Large intestine (tissue), 3 donors: ENCODE results near the gene FBXW4. TPM values are rescaled to one million over a fixed set of nuclear protein-coding genes. Genes with fewer than 3 reads are reported as not detected.
"Not testable (repeated sequence)": the region's sequence is repeated elsewhere in the genome, so short reads cannot be mapped to it uniquely, and the experiment has no call there.

Source experiments
- DNase-seq, 2 donors: peaks; one replicate each; pipeline versions ENCODE4 v3.0.0 to v3.0.0-alpha.2; 2013
- H3K27ac ChIP-seq: one replicate; pipeline ENCODE4 v1.5.1; 2013; ENCODE audit warnings: low read length
- H3K27me3 ChIP-seq: 2 replicates; pipeline ENCODE4 v1.6.1; 2013; ENCODE audit warnings: low read length; ENCODE audit not compliant: control insufficient read depth, insufficient read depth
- H3K36me3 ChIP-seq: 2 replicates; pipeline ENCODE4 v1.6.1; 2013; ENCODE audit warnings: low read length; ENCODE audit not compliant: control insufficient read depth, insufficient read depth
- H3K4me1 ChIP-seq: one replicate; pipeline ENCODE4 v1.6.1; 2013; ENCODE audit warnings: low read length; ENCODE audit not compliant: control insufficient read depth, insufficient read depth
- H3K4me3 ChIP-seq: one replicate; pipeline ENCODE4 v1.5.1; 2013; ENCODE audit warnings: low read length
- H3K9me3 ChIP-seq: one replicate; pipeline ENCODE4 v1.6.1; 2013; ENCODE audit warnings: mild to moderate bottlenecking, low read depth, low read length, moderate library complexity; ENCODE audit not compliant: control insufficient read depth
- WGBS: methylation state at CpG from one replicate; pipeline ENCODE4 v1.1.5; 2013; ENCODE audit warnings: low lambda C conversion rate; ENCODE audit not compliant: insufficient coverage; 5-methylcytosine and 5-hydroxymethylcytosine counted together
- polyA plus RNA-seq: library from polyadenylated mRNA; unstranded; fragments of 120-200 nt; gene quantifications from one replicate; pipeline ENCODE4 v1.2.1, GENCODE V29; 2013

Gene FBXW4
- polyA plus RNA-seq, 1 donor = 45.7 TPM

- WGBS = no CpG with 5 or more reads among the region's 3 CpGs
- Histone ChIP-seq H3K9me3 (no peaks in the 10 kb centered on the region), H3K4me1 (no peaks in the 10 kb centered on the region), H3K4me3 (no peak overlapping the region), H3K27me3 (no peaks in the 10 kb centered on the region), H3K36me3 (peaks cover 53% of the 10 kb centered on the region), H3K27ac (no peak overlapping the region)
- DNase-seq = no peak
Observed at GRCh38 chr10:101644002-101644401, 51.0 kb downstream of the FBXW4 start.

GRCh38 chr10:101643546-101643945 is 51.4 kb downstream of the FBXW4 start:
- WGBS = no CpG with 5 or more reads among the region's 3 CpGs
- Histone ChIP-seq H3K4me1 (no peaks in the 10 kb centered on the region), H3K4me3 (no peak overlapping the region), H3K9me3 (no peaks in the 10 kb centered on the region), H3K27me3 (no peaks in the 10 kb centered on the region), H3K27ac (no peak overlapping the region), H3K36me3 (peaks cover 56% of the 10 kb centered on the region)
- no peak for DNase-seq

- Histone ChIP-seq H3K27me3 (no peaks in the 10 kb centered on the region), H3K27ac (no peak overlapping the region), H3K4me3 (no peak overlapping the region), H3K4me1 (no peaks in the 10 kb centered on the region), H3K36me3 (peaks cover 34% of the 10 kb centered on the region), H3K9me3 (no peaks in the 10 kb centered on the region)
- DNase-seq = no peak
- WGBS = no CpG with 5 or more reads among the region's 2 CpGs
Observed at GRCh38 chr10:101639141-101639900, 55.6 kb downstream of the FBXW4 start.

- H3K27me3 ChIP-seq, H3K27ac ChIP-seq, H3K4me1 ChIP-seq, DNase-seq, H3K9me3 ChIP-seq, H3K4me3 ChIP-seq: not testable (repeated sequence)
- WGBS = 100% methylated on average over 1 of the region's 4 CpGs
- H3K36me3 ChIP-seq = peaks cover 21% of the 10 kb centered on the region
Observed at GRCh38 chr10:101633510-101633909, 61.5 kb downstream of the FBXW4 start.

- no CpG with 5 or more reads among the region's 8 CpGs for whole genome bisulfite sequencing
- DNase-seq = no peak
Observed at GRCh38 chr10:101631821-101632475, 63.0 kb downstream of the FBXW4 start.

GRCh38 chr10:101630633-101630920 is 64.4 kb downstream of the FBXW4 start:
- Histone ChIP-seq H3K4me3 (no peak overlapping the region), H3K27me3 (no peaks in the 10 kb centered on the region), H3K36me3 (peaks cover 33% of the 10 kb centered on the region), H3K27ac (no peak overlapping the region), H3K9me3 (no peaks in the 10 kb centered on the region), H3K4me1 (no peaks in the 10 kb centered on the region)
- whole genome bisulfite sequencing = no CpG with 5 or more reads among the region's 1 CpG
- no peak for DNase-seq

More at GRCh38 chr10:101631821-101632475, 63.0 kb downstream of the FBXW4 start:
- no peaks in the 10 kb centered on the region for H3K4me1 ChIP-seq
- H3K9me3 ChIP-seq = no peaks in the 10 kb centered on the region
- no peak overlapping the region for H3K4me3 ChIP-seq
- H3K36me3 ChIP-seq = peaks cover 27% of the 10 kb centered on the region
- H3K27me3 ChIP-seq = no peaks in the 10 kb centered on the region
- no peak overlapping the region for H3K27ac ChIP-seq

- WGBS = no CpG with 5 or more reads among the region's 13 CpGs
Observed at GRCh38 chr10:101629837-101630632, 64.9 kb downstream of the FBXW4 start.

GRCh38 chr10:101625821-101626412 is 69.1 kb downstream of the FBXW4 start:
- H3K27ac ChIP-seq = no peak overlapping the region
- no peak for DNase-seq
- no peak overlapping the region for H3K4me3 ChIP-seq
- H3K27me3 ChIP-seq = no peaks in the 10 kb centered on the region
- no peaks in the 10 kb centered on the region for H3K9me3 ChIP-seq
- peaks cover 60% of the 10 kb centered on the region for H3K36me3 ChIP-seq
- H3K4me1 ChIP-seq = no peaks in the 10 kb centered on the region
- WGBS = no CpG with 5 or more reads among the region's 1 CpG

More at GRCh38 chr10:101629837-101630632, 64.9 kb downstream of the FBXW4 start:
- H3K27ac ChIP-seq = no peak overlapping the region
- H3K36me3 ChIP-seq = peaks cover 36% of the 10 kb centered on the region
- no peak overlapping the region for H3K4me3 ChIP-seq
- no peaks in the 10 kb centered on the region for H3K27me3 ChIP-seq
- H3K9me3 ChIP-seq = no peaks in the 10 kb centered on the region
- no peaks in the 10 kb centered on the region for H3K4me1 ChIP-seq
- no peak for DNase-seq

GRCh38 chr10:101624526-101625102 is 70.4 kb downstream of the FBXW4 start:
- Histone ChIP-seq H3K9me3 (no peaks in the 10 kb centered on the region), H3K4me1 (no peaks in the 10 kb centered on the region), H3K36me3 (peaks cover 62% of the 10 kb centered on the region), H3K27me3 (no peaks in the 10 kb centered on the region), H3K4me3 (no peak overlapping the region), H3K27ac (no peak overlapping the region)
- DNase-seq = no peak
- no CpG with 5 or more reads among the region's 4 CpGs for WGBS

- Histone ChIP-seq H3K9me3 (no peaks in the 10 kb centered on the region), H3K27ac (no peak overlapping the region), H3K4me3 (no peak overlapping the region), H3K36me3 (peaks cover 65% of the 10 kb centered on the region), H3K4me1 (no peaks in the 10 kb centered on the region), H3K27me3 (no peaks in the 10 kb centered on the region)
- DNase-seq = no peak
- WGBS = no CpG with 5 or more reads among the region's 1 CpG
Observed at GRCh38 chr10:101623528-101623927, 71.4 kb downstream of the FBXW4 start.
